HepG2 (cell line): ENCODE data around the gene LYSET. TPM values are rescaled to one million over a fixed set of nuclear protein-coding genes. Genes with fewer than 3 reads are reported as not detected.

Experiments used
- ARNT ChIP-seq: fragments of 450-650 bp; IDR thresholded peaks from 2 replicates; pipeline ENCODE4 v1.6.1; 2017
- ATF7-NPFF ChIP-seq: sonication (generic); formaldehyde crosslinking; IDR thresholded peaks from 2 replicates; pipeline ENCODE4 v1.8.1; 2023; ENCODE audit warnings: mild to moderate bottlenecking, low read depth, missing genetic modification reagents, moderate library complexity
- CCAR2 ChIP-seq: fragments of 200-400 bp; formaldehyde crosslinking; optimal IDR thresholded peaks from 2 replicates; pipeline ENCODE3; 2018; ENCODE audit warnings: low read depth, mild to moderate bottlenecking, low read length, moderate library complexity
- EED ChIP-seq: sonication (generic); formaldehyde crosslinking; IDR thresholded peaks from 2 replicates; pipeline ENCODE4 v1.5.0; 2020; ENCODE audit warnings: mild to moderate bottlenecking, missing genetic modification reagents
- MZF1 ChIP-seq: sonication (generic); formaldehyde crosslinking; IDR thresholded peaks from 2 replicates; pipeline ENCODE4 v1.8.1; 2023; ENCODE audit warnings: mild to moderate bottlenecking, missing genetic modification reagents, borderline replicate concordance
- NFYB ChIP-seq: sonication (generic); formaldehyde crosslinking; IDR thresholded peaks from 2 replicates; pipeline ENCODE4 v1.4.0; 2020; ENCODE audit warnings: missing genetic modification reagents
- PLRG1 ChIP-seq: fragments of 450-650 bp; conservative IDR thresholded peaks from 2 replicates; pipeline ENCODE4 v1.6.1; 2016
- POLR2A ChIP-seq, 2 experiments: IDR thresholded peaks; 2 replicates each; pipeline ENCODE4 v1.6.1; 2011; ENCODE audit warnings: low read depth in 2 of 2, low read length in 2 of 2, mild to moderate bottlenecking in 1 of 2, moderate library complexity in 1 of 2; ENCODE audit not compliant: insufficient read depth in 1 of 2
- RXRB ChIP-seq: IDR thresholded peaks from 2 replicates; pipeline ENCODE4 v1.6.1; 2016; ENCODE audit warnings: borderline replicate concordance, missing genetic modification reagents, missing compliant biosample characterization
- SAFB2 ChIP-seq: sonication (generic); formaldehyde crosslinking; IDR thresholded peaks from 2 replicates; pipeline ENCODE4 v1.5.1; 2020; ENCODE audit warnings: missing genetic modification reagents, low read depth, mild to moderate bottlenecking, borderline replicate concordance
- SKI ChIP-seq: fragments of 450-650 bp; IDR thresholded peaks from one replicate; pipeline ENCODE4 v1.6.1; 2018; ENCODE audit warnings: mild to moderate bottlenecking; ENCODE audit not compliant: partially characterized antibody
- SMARCC2 ChIP-seq: fragments of 450-650 bp; IDR thresholded peaks from 2 replicates; pipeline ENCODE4 v1.6.1; 2017; ENCODE audit warnings: antibody characterized with exemption, mild to moderate bottlenecking
- SMC3 ChIP-seq: IDR thresholded peaks from 2 replicates; pipeline ENCODE4 v1.6.1; 2011; ENCODE audit warnings: low read length, improper control_type of control experiment
- SYNCRIP ChIP-seq: fragments of 200-400 bp; formaldehyde crosslinking; IDR thresholded peaks from 2 replicates; pipeline ENCODE4 v1.6.1; 2018; ENCODE audit warnings: mild to moderate bottlenecking, low read depth, low read length; ENCODE audit not compliant: insufficient read depth
- TFDP2 ChIP-seq: sonication (generic); formaldehyde crosslinking; IDR thresholded peaks from 2 replicates; pipeline ENCODE4 v1.4.0; 2020; ENCODE audit warnings: missing genetic modification reagents
- TOE1 ChIP-seq: sonication (generic); formaldehyde crosslinking; IDR thresholded peaks from 2 replicates; pipeline ENCODE4 v1.4.0; 2020; ENCODE audit warnings: mild to moderate bottlenecking, missing genetic modification reagents
- WIZ ChIP-seq: sonication (generic); formaldehyde crosslinking; IDR thresholded peaks from 2 replicates; pipeline ENCODE4 v1.5.1; 2020; ENCODE audit warnings: mild to moderate bottlenecking, missing genetic modification reagents
- XRCC5 ChIP-seq: fragments of 200-400 bp; formaldehyde crosslinking; optimal IDR thresholded peaks from 2 replicates; pipeline ENCODE3; 2017; ENCODE audit warnings: mild to moderate bottlenecking, low read length
- ZBTB43 ChIP-seq: sonication (generic); formaldehyde crosslinking; conservative IDR thresholded peaks from 2 replicates; pipeline ENCODE4 v1.4.0; 2020; ENCODE audit warnings: missing genetic modification reagents
- ZFAT ChIP-seq: sonication (generic); formaldehyde crosslinking; conservative IDR thresholded peaks from 2 replicates; pipeline ENCODE4 v1.8.1; 2023; ENCODE audit warnings: missing genetic modification reagents, inconsistent platforms
- ZNF205 ChIP-seq: IDR thresholded peaks from 2 replicates; pipeline ENCODE4 v1.6.1; 2018; ENCODE audit warnings: missing biosample characterization, missing genetic modification reagents
- ZNF296 ChIP-seq: sonication (generic); formaldehyde crosslinking; conservative IDR thresholded peaks from 2 replicates; pipeline ENCODE4 v1.5.0; 2020; ENCODE audit warnings: mild to moderate bottlenecking, missing genetic modification reagents
- ZNF326 ChIP-seq: sonication (generic); formaldehyde crosslinking; IDR thresholded peaks from 2 replicates; pipeline ENCODE4 v1.4.0; 2020; ENCODE audit warnings: missing genetic modification reagents, borderline replicate concordance
- ZNF33B ChIP-seq: sonication (generic); formaldehyde crosslinking; IDR thresholded peaks from 2 replicates; pipeline ENCODE4 v1.5.1; 2020; ENCODE audit warnings: mild to moderate bottlenecking, missing genetic modification reagents
- ZNF569 ChIP-seq: sonication (generic); formaldehyde crosslinking; IDR thresholded peaks from 2 replicates; pipeline ENCODE4 v1.5.0; 2020; ENCODE audit warnings: mild to moderate bottlenecking, missing genetic modification reagents, moderate library complexity, borderline replicate concordance
- ZNF747 ChIP-seq: sonication (generic); formaldehyde crosslinking; IDR thresholded peaks from 2 replicates; pipeline ENCODE4 v1.8.1; 2023; ENCODE audit warnings: missing genetic modification reagents, mild to moderate bottlenecking, borderline replicate concordance
- ZNF788 ChIP-seq: sonication (generic); formaldehyde crosslinking; IDR thresholded peaks from 2 replicates; pipeline ENCODE4 v1.5.0; 2020; ENCODE audit warnings: mild to moderate bottlenecking, missing genetic modification reagents, borderline replicate concordance
- polyA plus RNA-seq, 8 experiments: library from polyadenylated mRNA; depleted of rRNA in 3 of 8; stranded (reverse) in 7 of 8; unstranded in 1 of 8; fragments of >200 nt; fragmentation: Illumina TruSeq in 4 of 8; extraction: Trizol in 4 of 8; gene quantifications; 2 replicates each; pipeline versions ENCODE4 v1.2.1 to v1.2.3, GENCODE V29; 2011 to 2016; ENCODE audit warnings: low read depth in 4 of 8, missing spikeins in 1 of 8, mixed read lengths in 1 of 8; ENCODE audit not compliant: insufficient read depth in 1 of 8
- total RNA-seq, 5 experiments: library from RNA; depleted of rRNA; stranded (reverse); fragments of >200 nt; fragmentation: Illumina TruSeq; extraction: Trizol; gene quantifications; 2 replicates each; pipeline ENCODE4 v1.2.3, GENCODE V29; 2016; ENCODE audit warnings: low read depth in 1 of 5
- TF ChIP-seq, protein P1 (sequence below): IDR thresholded peaks from 2 replicates; pipeline ENCODE4 v1.6.1; 2018; ENCODE audit warnings: missing genetic modification reagents

The LYSET gene
- total and polyA plus RNA-seq, 2 of the 13 experiments (the other 11 are each of a cell fraction or from before 2014, with no cell fraction given), result 19.1 to 36.6 TPM

DNA sequence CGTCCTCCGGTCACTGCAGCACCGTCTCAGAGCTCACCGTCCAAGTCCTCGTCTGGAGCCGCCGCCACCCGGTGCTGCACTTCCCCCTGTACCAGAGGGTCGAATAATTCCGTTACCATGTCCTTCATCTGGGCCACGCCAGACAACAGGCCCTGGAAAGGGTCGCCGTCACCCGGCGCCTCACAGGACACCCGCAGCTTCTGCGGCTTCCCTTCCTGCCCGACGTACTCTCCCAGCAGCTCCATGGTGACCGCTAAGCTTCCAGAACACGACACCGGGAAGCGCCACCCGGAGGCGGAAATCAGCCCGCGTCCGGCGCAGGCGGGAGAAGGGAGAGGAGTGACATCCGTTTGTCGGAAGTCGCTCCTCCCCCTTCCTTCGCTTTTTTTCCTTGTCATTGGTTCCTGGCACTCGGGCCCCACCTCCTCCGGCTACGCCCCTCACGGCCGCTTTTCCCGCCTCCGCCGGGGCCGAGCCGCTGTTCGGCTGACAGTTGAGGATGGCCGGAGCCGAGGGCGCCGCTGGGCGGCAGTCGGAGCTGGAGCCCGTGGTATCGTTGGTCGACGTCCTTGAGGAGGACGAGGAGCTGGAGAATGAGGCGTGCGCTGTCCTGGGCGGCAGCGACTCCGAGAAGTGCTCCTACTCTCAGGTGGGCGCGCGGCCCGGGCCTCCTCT lies 21.8 kb downstream of the LYSET start, which contains the start of the genes GON7 and UBR7 (continued):
- TF ChIP-seq ZNF569 (CRISPR knock-in tag) (no peak), ZNF296 (CRISPR knock-in tag) (no peak), MZF1 (CRISPR knock-in tag) (no peak), POLR2A (IDR thresholded peaks at IDR 0.05; ENCODE audit: insufficient read depth in 1 of 2, low read depth in 2 of 2, low read length in 2 of 2) (peak; percentile 76 to 82), PLRG1 (no peak), WIZ (CRISPR knock-in tag) (no peak), EED (CRISPR knock-in tag) (peak; percentile 69; the same call in 1 of the 2 replicates), ZNF747 (CRISPR knock-in tag) (peak; percentile 94; the same call in 1 of the 2 replicates), ATF7-NPFF (CRISPR knock-in tag) (0 out of 2 replicates have a peak, but pooled peaks have one; percentile 66), ZNF326 (CRISPR knock-in tag) (no peak), ZFAT (CRISPR knock-in tag) (no peak), NFYB (CRISPR knock-in tag) (peak; percentile 73), ZBTB43 (CRISPR knock-in tag) (no peak), ARNT (no peak), SMC3 (no peak; the same call in 1 of the 2 replicates), SYNCRIP (no peak), SKI (no peak), TFDP2 (CRISPR knock-in tag) (peak; percentile 98), CCAR2 (no peak), ZNF33B (CRISPR knock-in tag) (peak; percentile 74; the same call in 1 of the 2 replicates), SMARCC2 (no peak), SAFB2 (CRISPR knock-in tag) (no peak), XRCC5 (no peak), TOE1 (peak; percentile 52; the same call in 1 of the 2 replicates), RXRB (no peak; the same call in 1 of the 2 replicates), ZNF788 (CRISPR knock-in tag) (peak; percentile 85), ZNF205 (no peak)
- TF ChIP-seq, protein P1, sequence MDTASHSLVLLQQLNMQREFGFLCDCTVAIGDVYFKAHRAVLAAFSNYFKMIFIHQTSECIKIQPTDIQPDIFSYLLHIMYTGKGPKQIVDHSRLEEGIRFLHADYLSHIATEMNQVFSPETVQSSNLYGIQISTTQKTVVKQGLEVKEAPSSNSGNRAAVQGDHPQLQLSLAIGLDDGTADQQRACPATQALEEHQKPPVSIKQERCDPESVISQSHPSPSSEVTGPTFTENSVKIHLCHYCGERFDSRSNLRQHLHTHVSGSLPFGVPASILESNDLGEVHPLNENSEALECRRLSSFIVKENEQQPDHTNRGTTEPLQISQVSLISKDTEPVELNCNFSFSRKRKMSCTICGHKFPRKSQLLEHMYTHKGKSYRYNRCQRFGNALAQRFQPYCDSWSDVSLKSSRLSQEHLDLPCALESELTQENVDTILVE, result peak; percentile 90
